ENCODE results near the gene UQCRC2.
"Not testable (repeated sequence)": the region's sequence is repeated elsewhere in the genome, so short reads cannot be mapped to it uniquely, and the experiment has no call there.

The UQCRC2 gene

DNA sequence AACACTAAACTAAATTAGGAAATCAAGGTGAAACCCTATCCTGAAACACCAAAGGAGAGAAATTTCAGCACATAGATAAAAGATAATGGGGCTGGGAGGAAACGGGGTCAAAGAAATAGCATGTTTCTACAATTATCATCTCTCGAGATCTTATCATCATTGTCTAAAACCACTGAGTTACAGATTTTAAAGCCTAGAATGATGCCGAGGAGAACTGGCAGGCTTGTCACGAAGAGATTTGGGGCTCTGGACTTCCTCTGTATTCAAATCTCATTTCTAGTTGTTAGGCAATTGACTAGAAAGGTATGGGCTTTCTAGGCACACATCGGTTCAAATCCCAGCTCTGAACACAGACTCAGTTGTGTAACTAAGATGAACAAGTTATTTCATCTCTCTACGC, 38.5 kb downstream of the UQCRC2 start:
- no peaks in the 10 kb centered on the region for H3K27me3 ChIP-seq (ENCODE audit: insufficient read depth, low read depth, severe bottlenecking)
- TF ChIP-seq, protein P1, sequence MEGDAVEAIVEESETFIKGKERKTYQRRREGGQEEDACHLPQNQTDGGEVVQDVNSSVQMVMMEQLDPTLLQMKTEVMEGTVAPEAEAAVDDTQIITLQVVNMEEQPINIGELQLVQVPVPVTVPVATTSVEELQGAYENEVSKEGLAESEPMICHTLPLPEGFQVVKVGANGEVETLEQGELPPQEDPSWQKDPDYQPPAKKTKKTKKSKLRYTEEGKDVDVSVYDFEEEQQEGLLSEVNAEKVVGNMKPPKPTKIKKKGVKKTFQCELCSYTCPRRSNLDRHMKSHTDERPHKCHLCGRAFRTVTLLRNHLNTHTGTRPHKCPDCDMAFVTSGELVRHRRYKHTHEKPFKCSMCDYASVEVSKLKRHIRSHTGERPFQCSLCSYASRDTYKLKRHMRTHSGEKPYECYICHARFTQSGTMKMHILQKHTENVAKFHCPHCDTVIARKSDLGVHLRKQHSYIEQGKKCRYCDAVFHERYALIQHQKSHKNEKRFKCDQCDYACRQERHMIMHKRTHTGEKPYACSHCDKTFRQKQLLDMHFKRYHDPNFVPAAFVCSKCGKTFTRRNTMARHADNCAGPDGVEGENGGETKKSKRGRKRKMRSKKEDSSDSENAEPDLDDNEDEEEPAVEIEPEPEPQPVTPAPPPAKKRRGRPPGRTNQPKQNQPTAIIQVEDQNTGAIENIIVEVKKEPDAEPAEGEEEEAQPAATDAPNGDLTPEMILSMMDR (IDR thresholded peaks at IDR 0.05; ENCODE audit: low read depth, low read length): no peak
- H3K9me3 ChIP-seq (ENCODE audit: severe bottlenecking): no peaks in the 10 kb centered on the region
- DNase-seq: no peak
- H3K4me3 ChIP-seq (ENCODE audit: low read depth, low read length): no peak overlapping the region
- no peak overlapping the region for H3K27ac ChIP-seq
- 0 out of 2 replicates have a peak, but pooled peaks cover 1% of the 10 kb centered on the region for H3K36me3 ChIP-seq

DNA sequence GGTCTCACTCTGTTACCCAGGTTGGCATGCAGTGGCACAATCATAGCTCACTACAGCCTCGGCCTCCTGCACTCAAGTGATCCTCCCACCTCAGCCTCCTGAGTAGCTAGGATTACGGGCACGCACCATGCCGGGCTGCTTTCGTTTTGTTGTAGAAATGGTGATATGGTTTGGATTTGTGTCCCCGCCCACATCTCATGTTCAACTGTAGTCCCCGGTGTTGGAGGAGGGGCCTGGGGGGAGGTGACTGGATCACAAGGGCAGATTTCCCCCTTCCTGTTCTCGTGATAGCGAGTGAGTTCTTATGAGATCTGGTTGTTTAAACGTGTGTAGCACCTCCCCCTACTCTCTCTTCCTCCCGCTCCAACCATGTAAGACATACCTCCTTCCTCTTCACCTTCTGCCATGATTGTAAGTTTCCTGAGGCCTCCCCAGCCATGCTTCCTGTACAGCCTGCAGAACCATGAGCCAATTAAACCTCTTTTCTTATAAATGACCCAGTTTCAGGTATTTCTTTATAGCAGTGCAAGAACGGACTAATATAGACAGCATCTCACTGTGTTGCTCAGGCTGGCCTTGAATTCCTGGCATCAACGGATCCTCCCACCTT, 41.8 kb downstream of the UQCRC2 start:
- Histone ChIP-seq H3K36me3 (no peaks in the 10 kb centered on the region), H3K4me3 (ENCODE audit: low read depth, low read length) (no peak overlapping the region), H3K27ac (no peak overlapping the region), H3K9me3 (ENCODE audit: severe bottlenecking) (no peaks in the 10 kb centered on the region), H3K27me3 (ENCODE audit: insufficient read depth, low read depth, severe bottlenecking) (no peaks in the 10 kb centered on the region)
- no peak for DNase-seq
- TF ChIP-seq, protein P1 (IDR thresholded peaks at IDR 0.05; ENCODE audit: low read depth, low read length): no peak

DNA sequence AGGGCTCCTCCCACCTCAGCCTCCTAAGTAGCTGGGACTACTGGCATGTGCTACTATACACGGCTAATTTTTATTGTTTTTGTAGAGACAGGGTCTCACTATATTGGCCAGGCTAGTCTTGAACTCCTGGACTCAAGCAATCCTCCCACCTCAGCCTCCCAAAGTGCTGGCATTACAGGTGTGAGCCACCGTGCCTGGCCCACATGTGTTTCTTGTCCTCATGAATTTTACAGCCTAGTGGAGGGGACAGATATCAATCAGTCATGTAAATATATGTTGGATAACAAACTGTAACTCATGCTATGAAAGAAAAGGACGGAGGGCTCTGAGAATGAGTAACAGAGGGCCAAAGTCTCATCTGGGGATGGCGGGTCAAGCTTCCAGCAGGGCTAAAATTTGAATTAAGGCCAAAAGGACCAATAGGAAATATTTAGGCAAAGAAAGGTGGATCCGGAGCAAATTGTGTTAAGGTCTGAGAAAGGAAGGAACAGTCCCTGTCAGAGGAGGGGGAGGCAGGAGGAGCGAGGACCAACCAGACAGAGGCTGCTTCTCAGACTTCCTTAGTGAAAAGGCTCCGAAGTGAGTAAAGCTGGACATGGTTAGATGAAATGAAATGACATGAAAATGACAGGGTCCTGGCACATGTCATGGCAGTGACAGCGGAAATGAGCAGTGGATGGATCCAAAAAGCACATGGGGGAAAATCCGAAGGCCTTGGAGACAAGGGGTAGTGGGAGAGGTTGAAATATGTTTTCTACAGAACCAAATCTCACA, 43.9 kb downstream of the UQCRC2 start:
- Histone ChIP-seq H3K9me3 (ENCODE audit: severe bottlenecking) (no peaks in the 10 kb centered on the region), H3K27ac (no peak overlapping the region)

DNA sequence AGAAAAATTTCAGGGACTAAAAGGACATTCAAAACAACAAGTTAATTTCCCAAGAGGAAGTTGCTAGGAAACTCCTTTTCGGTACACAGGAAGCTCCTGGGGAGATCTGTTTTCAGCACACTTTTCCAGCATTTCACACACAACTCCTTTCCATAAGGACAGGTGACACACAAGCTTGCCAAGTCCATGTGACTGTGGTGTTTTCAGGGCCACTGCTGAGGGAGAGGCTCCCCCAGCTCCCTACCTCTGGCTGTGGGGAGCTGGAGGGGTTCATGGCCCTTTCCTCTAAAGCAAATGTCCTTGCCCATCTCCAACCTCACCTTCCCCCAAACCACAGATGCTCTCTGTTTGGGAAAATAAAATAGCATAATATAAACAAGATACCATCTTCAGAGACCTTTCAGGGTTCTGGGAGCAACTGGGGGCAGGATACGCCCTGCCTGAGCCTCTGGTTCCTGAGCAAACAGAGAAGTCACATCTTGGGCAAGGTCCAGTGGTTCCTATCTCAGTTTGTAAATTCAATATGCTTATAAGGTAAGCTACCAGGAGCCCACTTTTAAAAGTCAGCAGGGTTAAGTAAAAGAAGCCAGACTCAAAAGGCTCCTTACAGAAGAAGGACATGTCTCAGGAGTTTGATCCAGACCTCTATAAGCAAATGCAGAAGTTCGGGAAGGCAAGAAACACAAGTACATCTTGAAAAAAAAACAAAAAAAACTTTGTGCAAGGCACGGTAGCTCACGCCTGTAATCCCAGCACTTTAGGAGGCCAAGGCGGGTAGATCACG, 44.7 kb downstream of the UQCRC2 start:
- H3K27ac ChIP-seq: no peak overlapping the region
- TF ChIP-seq, protein P1 (IDR thresholded peaks at IDR 0.05; ENCODE audit: low read depth, low read length): no peak

More for the DNA sequence above, 43.9 kb downstream of the UQCRC2 start:
- DNase-seq: no peak
- Histone ChIP-seq H3K27me3 (ENCODE audit: insufficient read depth, low read depth, severe bottlenecking) (no peaks in the 10 kb centered on the region), H3K4me3 (ENCODE audit: low read depth, low read length) (no peak overlapping the region), H3K36me3 (no peaks in the 10 kb centered on the region)
- TF ChIP-seq, protein P1 (IDR thresholded peaks at IDR 0.05; ENCODE audit: low read depth, low read length): no peak

DNA sequence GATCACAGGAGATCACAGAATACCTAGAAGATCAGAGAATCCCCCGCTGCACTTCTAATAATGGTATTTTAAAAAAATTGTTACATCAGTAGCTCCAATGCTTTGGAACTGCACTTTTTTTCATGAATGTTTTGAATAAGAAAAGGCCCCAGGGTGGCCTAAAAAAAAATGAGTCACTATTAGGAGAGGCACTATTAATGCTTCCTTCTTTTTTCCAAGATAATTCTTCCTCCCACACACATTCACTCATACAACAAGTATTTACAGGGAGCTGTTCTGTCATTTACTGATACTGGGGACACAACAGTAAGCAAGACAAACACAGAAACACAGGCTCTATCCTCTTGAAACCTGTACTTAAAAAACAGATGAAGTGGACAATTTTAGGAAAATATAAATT, 48.4 kb downstream of the UQCRC2 start:
- no peaks in the 10 kb centered on the region for H3K9me3 ChIP-seq (ENCODE audit: severe bottlenecking)
- no peak overlapping the region for H3K27ac ChIP-seq
- H3K36me3 ChIP-seq: no peaks in the 10 kb centered on the region
- no peak overlapping the region for H3K4me3 ChIP-seq (ENCODE audit: low read depth, low read length)
- no peaks in the 10 kb centered on the region for H3K27me3 ChIP-seq (ENCODE audit: insufficient read depth, low read depth, severe bottlenecking)
- no peak for DNase-seq
- TF ChIP-seq, protein P1 (IDR thresholded peaks at IDR 0.05; ENCODE audit: low read depth, low read length): no peak

More for the DNA sequence above, 44.7 kb downstream of the UQCRC2 start:
- Histone ChIP-seq H3K9me3 (ENCODE audit: severe bottlenecking) (no peaks in the 10 kb centered on the region), H3K36me3 (no peaks in the 10 kb centered on the region), H3K4me3 (ENCODE audit: low read depth, low read length) (no peak overlapping the region), H3K27me3 (ENCODE audit: insufficient read depth, low read depth, severe bottlenecking) (no peaks in the 10 kb centered on the region)
- DNase-seq: no peak

DNA sequence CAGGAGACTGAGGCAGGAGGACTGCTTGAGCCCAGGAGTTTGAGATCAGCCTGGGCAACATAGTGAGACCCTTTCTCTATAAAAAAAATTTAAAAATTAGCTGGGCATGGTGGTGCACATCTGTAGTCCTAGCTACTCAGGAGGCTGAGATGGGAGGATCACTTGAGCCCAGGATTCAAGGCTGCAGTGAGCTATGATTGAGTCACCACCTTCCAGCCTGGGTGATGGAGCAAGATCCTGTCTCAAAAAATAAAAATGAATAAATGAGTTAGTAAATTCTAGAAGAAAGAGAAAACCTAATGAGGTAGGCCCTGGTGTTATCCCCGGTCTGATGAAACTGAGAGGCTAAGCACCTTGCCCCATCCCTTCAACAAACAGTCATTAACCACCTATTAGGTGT, 48.9 kb downstream of the UQCRC2 start:
- not testable (repeated sequence) for H3K9me3 ChIP-seq (ENCODE audit: severe bottlenecking); H3K4me3 ChIP-seq (ENCODE audit: low read depth, low read length); H3K27me3 ChIP-seq (ENCODE audit: insufficient read depth, low read depth, severe bottlenecking); H3K27ac ChIP-seq; H3K36me3 ChIP-seq; DNase-seq

Measured in WERI-Rb-1 (cell line).